ENCODE data around the gene FLOT1. TPM values are rescaled to one million over a fixed set of nuclear protein-coding genes. Genes with fewer than 3 reads are reported as not detected.

The FLOT1 gene
- polyA plus RNA-seq, 2 of the 4 experiments (the other 2 are of a cell fraction) = 89.7 to 135 TPM

GRCh38 chr6:30686908-30687658 is 55.4 kb downstream of the FLOT1 start (continued):
- no peak for TF ChIP-seq HES2 (IDR thresholded peaks at IDR 0.05)
- no peak for TF ChIP-seq FOSL2 (IDR thresholded peaks at IDR 0.05)
- peak; percentile 79 for TF ChIP-seq FOSL2 (CRISPR knock-in tag; IDR thresholded peaks at IDR 0.05)
- TF ChIP-seq ATOH8 (CRISPR knock-in tag; IDR thresholded peaks at IDR 0.05; ENCODE audit: low read depth) = no peak
- no peak for TF ChIP-seq POLR2AphosphoS2 (conservative IDR thresholded peaks at IDR 0.05; ENCODE audit: low read length)
- no peak for TF ChIP-seq EHF (CRISPR knock-in tag; IDR thresholded peaks at IDR 0.05)
- TF ChIP-seq ZSCAN20 (CRISPR knock-in tag; IDR thresholded peaks at IDR 0.05) = no peak
- no peak for TF ChIP-seq ESRRA (IDR thresholded peaks at IDR 0.05; ENCODE audit: borderline replicate concordance, low read length)
- TF ChIP-seq MYC (IDR thresholded peaks at IDR 0.05; ENCODE audit: borderline replicate concordance, low read length) = 0 out of 2 replicates have a peak, but pooled peaks have one; percentile 27
- TF ChIP-seq REST (IDR thresholded peaks at IDR 0.05) = no peak
- TF ChIP-seq JUN (IDR thresholded peaks at IDR 0.05) = no peak; a peak in 1 of 5 replicates
- no peak for TF ChIP-seq SREBF2 (IDR thresholded peaks at IDR 0.05)
- no peak for TF ChIP-seq TP53 (CRISPR knock-in tag; IDR thresholded peaks at IDR 0.05)
- no peak for TF ChIP-seq RCOR1 (IDR thresholded peaks at IDR 0.05; ENCODE audit: low read depth, low read length)
- TF ChIP-seq NPAS2 (CRISPR knock-in tag; IDR thresholded peaks at IDR 0.05; ENCODE audit: borderline replicate concordance) = no peak
- no peak for TF ChIP-seq SMC3 (IDR thresholded peaks at IDR 0.05)
- peak; percentile 23 for TF ChIP-seq ZFP36 (IDR thresholded peaks at IDR 0.05; ENCODE audit: borderline replicate concordance, partially characterized antibody)
- no peak for TF ChIP-seq EHMT2 (IDR thresholded peaks at IDR 0.05; ENCODE audit: low read depth)
- no peak for TF ChIP-seq MAZ (IDR thresholded peaks at IDR 0.05; ENCODE audit: borderline replicate concordance, low read depth, low read length)
- no peak for TF ChIP-seq HEYL (CRISPR knock-in tag; IDR thresholded peaks at IDR 0.05)
- TF ChIP-seq USF2 (IDR thresholded peaks at IDR 0.05) = no peak

All from A549 (cell line).